HepG2 (cell line): ENCODE measurements around the gene ABCG4. TPM values are rescaled to one million over a fixed set of nuclear protein-coding genes. Genes with fewer than 3 reads are reported as not detected.

Source experiments
- ATAC-seq: fragments of 200-7000 bp; cut with Tn5 transposase; 3 replicates; pipeline ENCODE4 v1.9.1; 2020; ENCODE audit warnings: mild to moderate bottlenecking, moderate library complexity
- BruUV-seq: library from RNA; stranded (reverse); fragments of 400-500 nt; replicated peaks from 2 replicates; lab custom pipeline; 2021; lab: Mats Ljungman, UMichigan
- CTCF ChIA-PET: fragments of 300-600 bp; formaldehyde crosslinking; extraction: SDS; loops from one replicate; lab custom pipeline; 2021; ENCODE audit warnings: low total read pairs, inconsistent platforms, low intra/inter-chr PET ratio; lab: Yijun Ruan, JAX
- POLR2A ChIA-PET: fragments of 350-600 bp; sonication (Branson Sonifier 250); formaldehyde crosslinking; loops from one replicate; lab custom pipeline; 2020; ENCODE audit warnings: antibody characterized with exemption, inconsistent platforms; lab: Yijun Ruan, JAX
- DNase-seq: peaks from one replicate; pipeline ENCODE4 v3.0.0-alpha.2; 2015; ENCODE audit warnings: low spot score
- FAIRE-seq: peaks from 3 replicates; lab custom pipeline; 2011; peaks lifted over from hg19 to GRCh38; lab: Jason Lieb, UNC
- H2AFZ ChIP-seq: one replicate; pipeline ENCODE4 v1.6.1; 2011; ENCODE audit warnings: low read length, inconsistent platforms
- H3K27ac ChIP-seq: fragments of 300-600 bp; 3 replicates; pipeline ENCODE4 v1.8.0; 2011; ENCODE audit warnings: mixed run types, mild to moderate bottlenecking, mixed read lengths, low read length, inconsistent platforms; ENCODE audit not compliant: insufficient read depth; ENCODE audit errors: extremely low read length
- H3K27me3 ChIP-seq, 2 experiments: fragments of 200-600 bp in 1 of 2; 2 replicates in 1 of 2; 3 replicates in 1 of 2; pipeline versions ENCODE4 v1.6.0 to v1.8.0; 2011; ENCODE audit warnings: low read length in 2 of 2, mild to moderate bottlenecking in 2 of 2, moderate library complexity in 2 of 2, inconsistent platforms in 1 of 2; ENCODE audit not compliant: insufficient read depth in 2 of 2, control insufficient read depth in 1 of 2
- H3K36me3 ChIP-seq, 2 experiments: fragments of 200-600 bp in 1 of 2; replicated peaks in 1 of 2; 2 replicates in 1 of 2; 3 replicates in 1 of 2; pipeline versions ENCODE4 v1.5.1 to v1.8.0; 2011; ENCODE audit warnings: low read length in 2 of 2, inconsistent platforms in 1 of 2; ENCODE audit not compliant: insufficient read depth in 2 of 2, control insufficient read depth in 1 of 2
- H3K4me1 ChIP-seq: 2 replicates; pipeline ENCODE4 v1.5.1; 2012; ENCODE audit warnings: low read length, inconsistent platforms; ENCODE audit not compliant: insufficient read depth
- H3K4me2 ChIP-seq: 2 replicates; pipeline ENCODE4 v1.6.0; 2011; ENCODE audit warnings: low read depth, low read length, inconsistent platforms
- H3K4me3 ChIP-seq, 3 experiments: fragments of 200-600 bp in 1 of 3; sonication (generic), shearing (Covaris generic) in 1 of 3; replicated peaks in 1 of 3; 2 replicates each; pipeline ENCODE4 v1.5.1; 2011 to 2016; ENCODE audit warnings: low read length in 3 of 3, inconsistent platforms in 2 of 3, low read depth in 2 of 3, mild to moderate bottlenecking in 2 of 3, control low read depth in 1 of 3, mixed read lengths in 1 of 3; ENCODE audit not compliant: insufficient read depth in 1 of 3
- H3K79me2 ChIP-seq: one replicate; pipeline ENCODE4 v1.6.1; 2011; ENCODE audit warnings: low read length, inconsistent platforms; ENCODE audit not compliant: insufficient read depth
- H3K9ac ChIP-seq: 2 replicates; pipeline ENCODE4 v1.6.0; 2011; ENCODE audit warnings: mild to moderate bottlenecking, low read depth, low read length, inconsistent platforms; ENCODE audit not compliant: insufficient read depth
- H3K9me3 ChIP-seq: 2 replicates; pipeline ENCODE4 v1.5.1; 2012; ENCODE audit warnings: mild to moderate bottlenecking, low read length
- H4K20me1 ChIP-seq: 2 replicates; pipeline ENCODE4 v1.6.0; 2011; ENCODE audit warnings: inconsistent platforms, mild to moderate bottlenecking, low read length, moderate library complexity; ENCODE audit not compliant: insufficient read depth
- BRF2 ChIP-seq: sonication (generic); formaldehyde crosslinking; IDR thresholded peaks from 2 replicates; pipeline ENCODE4 v1.8.1; 2022; ENCODE audit warnings: mild to moderate bottlenecking, missing genetic modification reagents
- FOXK1 ChIP-seq: sonication (generic); formaldehyde crosslinking; IDR thresholded peaks from 2 replicates; pipeline ENCODE4 v1.4.0; 2020; ENCODE audit warnings: low read depth, missing genetic modification reagents, borderline replicate concordance
- MTERF4 ChIP-seq: sonication (generic); formaldehyde crosslinking; IDR thresholded peaks from 2 replicates; pipeline ENCODE4 v1.8.0; 2023; ENCODE audit warnings: mild to moderate bottlenecking, missing genetic modification reagents
- MYC ChIP-seq: sonication (generic); formaldehyde crosslinking; IDR thresholded peaks from 2 replicates; pipeline ENCODE4 v1.9.0; 2021; ENCODE audit warnings: missing genetic modification reagents, borderline replicate concordance
- SMAD9 ChIP-seq: sonication (generic); formaldehyde crosslinking; IDR thresholded peaks from 2 replicates; pipeline ENCODE4 v1.5.1; 2020; ENCODE audit warnings: mild to moderate bottlenecking, missing genetic modification reagents
- WIZ ChIP-seq: sonication (generic); formaldehyde crosslinking; IDR thresholded peaks from 2 replicates; pipeline ENCODE4 v1.5.1; 2020; ENCODE audit warnings: mild to moderate bottlenecking, missing genetic modification reagents
- ZNF354B ChIP-seq: sonication (generic); formaldehyde crosslinking; IDR thresholded peaks from 2 replicates; pipeline ENCODE4 v1.8.0; 2022; ENCODE audit warnings: mild to moderate bottlenecking, missing genetic modification reagents
- ZNF547 ChIP-seq: sonication (generic); formaldehyde crosslinking; IDR thresholded peaks from 2 replicates; pipeline ENCODE4 v1.5.1; 2020; ENCODE audit warnings: mild to moderate bottlenecking, missing genetic modification reagents
- ZNF598 ChIP-seq: sonication (generic); formaldehyde crosslinking; IDR thresholded peaks from 2 replicates; pipeline ENCODE4 v1.5.1; 2020; ENCODE audit warnings: mild to moderate bottlenecking, missing genetic modification reagents, borderline replicate concordance
- ZNF841 ChIP-seq: sonication (generic); formaldehyde crosslinking; IDR thresholded peaks from 2 replicates; pipeline ENCODE4 v1.8.1; 2023; ENCODE audit warnings: missing genetic modification reagents, borderline replicate concordance
- WGBS: methylation state at CpG from one replicate; pipeline ENCODE4 v1.1.6; 2017; ENCODE audit warnings: low lambda C conversion rate; 5-methylcytosine and 5-hydroxymethylcytosine counted together
- in situ Hi-C: cut with HindIII; loops from 2 replicates; pipeline ENCODE4 v1.10.0; 2017; ENCODE audit warnings: low pct_unique_long_range_greater_than_20kb; ENCODE audit not compliant: extremely low pct_ligation_motif_present
- intact Hi-C: fragments of 100-400 bp; cut with micrococcal nuclease; formaldehyde crosslinking; loops from one replicate; pipeline ENCODE4 v1.10.0; 2022; ENCODE audit not compliant: unreplicated experiment
- polyA plus RNA-seq, 8 experiments: library from polyadenylated mRNA; depleted of rRNA in 3 of 8; stranded (reverse) in 7 of 8; unstranded in 1 of 8; fragments of >200 nt; fragmentation: Illumina TruSeq in 4 of 8; extraction: Trizol in 4 of 8; gene quantifications; 2 replicates each; pipeline versions ENCODE4 v1.2.1 to v1.2.3, GENCODE V29; 2011 to 2016; ENCODE audit warnings: low read depth in 4 of 8, missing spikeins in 1 of 8, mixed read lengths in 1 of 8; ENCODE audit not compliant: insufficient read depth in 1 of 8
- total RNA-seq, 5 experiments: library from RNA; depleted of rRNA; stranded (reverse); fragments of >200 nt; fragmentation: Illumina TruSeq; extraction: Trizol; gene quantifications; 2 replicates each; pipeline ENCODE4 v1.2.3, GENCODE V29; 2016; ENCODE audit warnings: low read depth in 1 of 5

The ABCG4 gene
- total and polyA plus RNA-seq, 2 of the 13 experiments (the other 11 are each of a cell fraction or from before 2014, with no cell fraction given) = not detected

- no peak overlapping the region for H2AFZ ChIP-seq
- POLR2A ChIA-PET = interaction anchor here (1.7 kb wide), 1 partner anchor 9 kb away, joined by 4 read pairs; no protein-coding TSS in a partner anchor
- H3K9me3 ChIP-seq = no peaks in the 10 kb centered on the region
- in situ Hi-C loops (no loop called here), intact Hi-C loops (no loop called here)
- H3K27me3 ChIP-seq = peaks cover 14 to 47% of the 10 kb centered on the region in 2 experiments
- FAIRE-seq (no peak), ATAC-seq (no peak), DNase-seq (no peak)
- H3K79me2 ChIP-seq = no peaks in the 10 kb centered on the region
- H3K9ac ChIP-seq = no peak overlapping the region
- H3K27ac ChIP-seq = no peak overlapping the region
- no TSS peak for BruUV-seq
- H3K36me3 ChIP-seq = no peaks in the 10 kb centered on the region
- no peak overlapping the region for H3K4me3 ChIP-seq
- 0 out of 2 replicates have a peak, but pooled peaks cover 4% of the 10 kb centered on the region for H3K4me1 ChIP-seq
- no peaks in the 10 kb centered on the region for H4K20me1 ChIP-seq
- CTCF ChIA-PET = no interaction called here
- H3K4me2 ChIP-seq = no peak overlapping the region
- WGBS = 30% methylated on average over 2 of the region's 9 CpGs
- TF ChIP-seq BRF2 (CRISPR knock-in tag) = no peak
- TF ChIP-seq MTERF4 = no peak
- no peak for TF ChIP-seq FOXK1
- no peak for TF ChIP-seq ZNF598
- no peak for TF ChIP-seq MYC (CRISPR knock-in tag)
- TF ChIP-seq SMAD9 = no peak
- no peak for TF ChIP-seq ZNF547 (CRISPR knock-in tag)
- no peak for TF ChIP-seq ZNF841
- no peak for TF ChIP-seq ZNF354B (CRISPR knock-in tag)
- no peak for TF ChIP-seq WIZ (CRISPR knock-in tag)
Observed at GRCh38 chr11:119160151-119160550, 11.3 kb downstream of the ABCG4 start.
